HEK293 (cell line): ENCODE data around the gene COL8A1.

Experiments
- GLIS2 ChIP-seq: fragments of 450-650 bp; formaldehyde crosslinking; IDR thresholded peaks from 2 replicates; pipeline ENCODE4 v1.5.1; 2016; ENCODE audit warnings: missing biosample characterization, missing genetic modification characterization
- KLF1 ChIP-seq: fragments of 450-650 bp; formaldehyde crosslinking; IDR thresholded peaks from 2 replicates; pipeline ENCODE4 v1.5.1; 2016; ENCODE audit warnings: missing biosample characterization, missing genetic modification characterization
- SP2 ChIP-seq: fragments of 450-650 bp; formaldehyde crosslinking; IDR thresholded peaks from 2 replicates; pipeline ENCODE4 v1.5.1; 2016; ENCODE audit warnings: missing biosample characterization, missing genetic modification characterization
- TCF7L2 ChIP-seq: IDR thresholded peaks from 2 replicates; pipeline ENCODE4 v1.6.1; 2011; ENCODE audit warnings: low read depth, mild to moderate bottlenecking, inconsistent platforms, low read length, moderate library complexity, borderline replicate concordance
- ZBTB1 ChIP-seq: fragments of 450-650 bp; formaldehyde crosslinking; IDR thresholded peaks from 2 replicates; pipeline ENCODE4 v1.5.1; 2016; ENCODE audit warnings: missing biosample characterization, missing genetic modification characterization
- ZFP37 ChIP-seq: fragments of 450-650 bp; formaldehyde crosslinking; IDR thresholded peaks from 2 replicates; pipeline ENCODE4 v1.5.1; 2016; ENCODE audit warnings: missing biosample characterization, missing genetic modification characterization
- ZNF404 ChIP-seq: fragments of 450-650 bp; formaldehyde crosslinking; IDR thresholded peaks from 2 replicates; pipeline ENCODE4 v1.5.1; 2017; ENCODE audit warnings: missing biosample characterization, missing genetic modification characterization
- TF ChIP-seq, protein P1 (sequence below): fragments of 450-650 bp; formaldehyde crosslinking; IDR thresholded peaks from 2 replicates; pipeline ENCODE4 v1.5.1; 2016; ENCODE audit warnings: missing biosample characterization, missing genetic modification characterization, low read depth
- TF ChIP-seq, protein P2 (sequence below): fragments of 450-650 bp; formaldehyde crosslinking; IDR thresholded peaks from 2 replicates; pipeline ENCODE4 v1.5.1; 2016; ENCODE audit warnings: missing biosample characterization, missing genetic modification characterization

DNA sequence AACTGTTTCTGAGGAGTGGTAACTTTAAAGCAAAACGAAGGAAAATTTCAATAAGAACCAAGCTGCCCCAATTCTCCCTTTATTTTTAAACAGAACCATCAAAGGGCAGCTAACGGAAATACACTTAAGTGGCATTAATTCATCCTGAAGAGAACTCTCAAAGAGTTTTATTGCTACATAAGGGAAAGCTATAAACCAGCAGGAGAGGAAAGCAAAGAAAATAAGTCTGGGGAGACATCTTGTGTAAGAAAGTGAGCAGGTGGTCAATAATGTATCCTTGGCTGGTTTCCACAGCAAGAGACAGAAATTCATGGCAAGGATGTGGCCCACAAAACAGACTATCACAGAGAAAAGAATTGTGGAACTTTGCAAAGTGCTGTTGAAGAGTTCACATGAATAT lies 139.3 kb downstream of the COL8A1 start:
- TF ChIP-seq KLF1 (tag by site-specific recombination) (no peak), GLIS2 (tag by site-specific recombination) (no peak), ZFP37 (no peak), ZBTB1 (tag by site-specific recombination) (no peak), TCF7L2 (no peak; the same call in 1 of the 2 replicates), SP2 (no peak), ZNF404 (tag by site-specific recombination) (no peak)
- TF ChIP-seq, protein P1, sequence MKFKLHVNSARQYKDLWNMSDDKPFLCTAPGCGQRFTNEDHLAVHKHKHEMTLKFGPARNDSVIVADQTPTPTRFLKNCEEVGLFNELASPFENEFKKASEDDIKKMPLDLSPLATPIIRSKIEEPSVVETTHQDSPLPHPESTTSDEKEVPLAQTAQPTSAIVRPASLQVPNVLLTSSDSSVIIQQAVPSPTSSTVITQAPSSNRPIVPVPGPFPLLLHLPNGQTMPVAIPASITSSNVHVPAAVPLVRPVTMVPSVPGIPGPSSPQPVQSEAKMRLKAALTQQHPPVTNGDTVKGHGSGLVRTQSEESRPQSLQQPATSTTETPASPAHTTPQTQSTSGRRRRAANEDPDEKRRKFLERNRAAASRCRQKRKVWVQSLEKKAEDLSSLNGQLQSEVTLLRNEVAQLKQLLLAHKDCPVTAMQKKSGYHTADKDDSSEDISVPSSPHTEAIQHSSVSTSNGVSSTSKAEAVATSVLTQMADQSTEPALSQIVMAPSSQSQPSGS (tag by site-specific recombination) = no peak
- TF ChIP-seq, protein P2, sequence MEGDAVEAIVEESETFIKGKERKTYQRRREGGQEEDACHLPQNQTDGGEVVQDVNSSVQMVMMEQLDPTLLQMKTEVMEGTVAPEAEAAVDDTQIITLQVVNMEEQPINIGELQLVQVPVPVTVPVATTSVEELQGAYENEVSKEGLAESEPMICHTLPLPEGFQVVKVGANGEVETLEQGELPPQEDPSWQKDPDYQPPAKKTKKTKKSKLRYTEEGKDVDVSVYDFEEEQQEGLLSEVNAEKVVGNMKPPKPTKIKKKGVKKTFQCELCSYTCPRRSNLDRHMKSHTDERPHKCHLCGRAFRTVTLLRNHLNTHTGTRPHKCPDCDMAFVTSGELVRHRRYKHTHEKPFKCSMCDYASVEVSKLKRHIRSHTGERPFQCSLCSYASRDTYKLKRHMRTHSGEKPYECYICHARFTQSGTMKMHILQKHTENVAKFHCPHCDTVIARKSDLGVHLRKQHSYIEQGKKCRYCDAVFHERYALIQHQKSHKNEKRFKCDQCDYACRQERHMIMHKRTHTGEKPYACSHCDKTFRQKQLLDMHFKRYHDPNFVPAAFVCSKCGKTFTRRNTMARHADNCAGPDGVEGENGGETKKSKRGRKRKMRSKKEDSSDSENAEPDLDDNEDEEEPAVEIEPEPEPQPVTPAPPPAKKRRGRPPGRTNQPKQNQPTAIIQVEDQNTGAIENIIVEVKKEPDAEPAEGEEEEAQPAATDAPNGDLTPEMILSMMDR = no peak
